ENCODE data around the gene NDOR1.

NDOR1 gene

DNA sequence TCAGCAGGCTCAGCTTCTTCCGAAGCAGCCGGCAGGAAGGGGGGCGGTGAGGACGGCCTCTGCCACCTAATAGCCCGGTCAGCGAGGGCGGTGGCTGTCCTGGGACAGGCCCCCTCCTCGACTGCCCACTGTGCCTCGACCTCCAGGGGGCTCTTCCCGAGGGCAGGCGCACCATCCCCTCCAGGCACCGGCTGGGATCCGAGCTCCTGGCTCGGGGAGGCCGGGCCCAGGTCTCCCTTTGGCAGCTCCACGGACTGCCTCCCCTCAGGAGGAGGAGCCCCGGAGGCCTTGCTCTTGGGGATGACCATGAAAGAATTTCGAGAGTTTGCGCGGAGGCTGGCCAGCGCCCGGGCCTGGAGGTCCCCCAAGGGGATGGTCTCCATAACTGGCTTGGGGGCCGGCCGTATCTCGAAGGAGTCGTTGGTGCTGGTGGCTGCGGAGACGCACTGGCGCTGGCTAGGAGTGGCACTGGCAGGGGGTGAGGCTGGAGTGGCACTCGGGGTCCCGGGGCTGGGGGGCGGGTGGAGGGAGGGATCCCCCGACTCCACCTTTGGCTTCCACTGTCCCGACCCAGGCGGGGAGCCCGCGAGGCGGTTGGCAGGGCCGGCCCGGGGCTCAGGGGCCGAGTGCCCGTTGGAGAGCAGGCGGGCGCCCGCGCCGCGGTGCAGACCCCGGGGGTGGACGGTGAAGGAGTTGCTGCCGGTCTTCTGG lies 5.9 kb upstream of the NDOR1 start:
- DNase-seq, result no peak

- peak; percentile 99 for DNase-seq
Observed at GRCh38 chr9:137200311-137201204, 4.9 kb upstream of the NDOR1 start, which contains the start of gene TPRN. TSS of gene TPRN (minus strand) at chr9:137200741. CDS start at chr9:137200711, 30 bp downstream.

GRCh38 chr9:137201205-137201868 lies 4.2 kb upstream of the NDOR1 start:
- no peak for DNase-seq

- no peak for DNase-seq
Observed at GRCh38 chr9:137202966-137203365, 2.5 kb upstream of the NDOR1 start.

DNA sequence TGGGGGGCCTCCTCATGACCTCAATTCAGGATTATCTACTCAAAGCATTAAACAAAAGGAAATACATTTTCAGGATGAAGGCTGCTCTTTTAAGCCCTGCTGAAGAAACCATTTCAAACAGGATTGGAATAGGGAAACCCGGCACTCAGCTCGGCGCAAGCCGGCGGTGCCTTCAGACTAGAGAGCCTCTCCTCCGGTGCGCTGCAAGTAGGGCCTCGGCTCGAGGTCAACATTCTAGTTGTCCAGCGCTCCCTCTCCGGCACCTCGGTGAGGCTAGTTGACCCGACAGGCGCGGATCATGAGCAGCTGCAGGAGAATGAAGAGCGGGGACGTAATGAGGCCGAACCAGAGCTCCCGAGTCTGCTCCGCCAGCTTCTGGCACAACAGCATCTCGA lies 772 bp upstream of the NDOR1 start:
- no peak for DNase-seq

DNA sequence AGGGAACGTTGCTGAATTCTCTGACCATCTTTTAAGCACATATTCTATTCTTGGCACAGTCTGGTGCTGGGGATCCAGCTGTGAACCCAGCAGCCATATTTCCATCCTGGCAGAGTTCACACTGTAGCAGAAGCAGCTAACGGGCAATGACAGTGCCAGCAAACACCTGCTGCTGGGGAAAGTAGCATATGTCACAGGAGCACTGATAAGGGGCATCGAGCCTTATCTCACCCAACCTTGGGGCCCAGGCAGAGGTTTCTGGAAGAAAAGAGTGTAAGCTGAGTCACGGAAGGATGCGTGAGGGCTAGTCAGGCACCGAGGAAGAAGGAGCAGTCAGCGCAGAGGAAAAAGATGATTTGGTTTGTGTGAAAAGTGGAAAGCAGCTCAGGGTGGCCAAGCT lies 1.1 kb downstream of the NDOR1 start:
- no peak for DNase-seq

- no peak for DNase-seq
Observed at GRCh38 chr9:137211532-137211931, 6.0 kb downstream of the NDOR1 start.

GRCh38 chr9:137212520-137212919 lies 7.0 kb downstream of the NDOR1 start:
- DNase-seq, result no peak

GRCh38 chr9:137213160-137214060 lies 7.9 kb downstream of the NDOR1 start:
- DNase-seq, result no peak

GRCh38 chr9:137214620-137215019 lies 9.1 kb downstream of the NDOR1 start:
- DNase-seq, result no peak

- DNase-seq, result no peak
Observed at GRCh38 chr9:137215196-137215986, 9.9 kb downstream of the NDOR1 start.

- no peak for DNase-seq
Observed at GRCh38 chr9:137216188-137216965, 10.9 kb downstream of the NDOR1 start.

DNA sequence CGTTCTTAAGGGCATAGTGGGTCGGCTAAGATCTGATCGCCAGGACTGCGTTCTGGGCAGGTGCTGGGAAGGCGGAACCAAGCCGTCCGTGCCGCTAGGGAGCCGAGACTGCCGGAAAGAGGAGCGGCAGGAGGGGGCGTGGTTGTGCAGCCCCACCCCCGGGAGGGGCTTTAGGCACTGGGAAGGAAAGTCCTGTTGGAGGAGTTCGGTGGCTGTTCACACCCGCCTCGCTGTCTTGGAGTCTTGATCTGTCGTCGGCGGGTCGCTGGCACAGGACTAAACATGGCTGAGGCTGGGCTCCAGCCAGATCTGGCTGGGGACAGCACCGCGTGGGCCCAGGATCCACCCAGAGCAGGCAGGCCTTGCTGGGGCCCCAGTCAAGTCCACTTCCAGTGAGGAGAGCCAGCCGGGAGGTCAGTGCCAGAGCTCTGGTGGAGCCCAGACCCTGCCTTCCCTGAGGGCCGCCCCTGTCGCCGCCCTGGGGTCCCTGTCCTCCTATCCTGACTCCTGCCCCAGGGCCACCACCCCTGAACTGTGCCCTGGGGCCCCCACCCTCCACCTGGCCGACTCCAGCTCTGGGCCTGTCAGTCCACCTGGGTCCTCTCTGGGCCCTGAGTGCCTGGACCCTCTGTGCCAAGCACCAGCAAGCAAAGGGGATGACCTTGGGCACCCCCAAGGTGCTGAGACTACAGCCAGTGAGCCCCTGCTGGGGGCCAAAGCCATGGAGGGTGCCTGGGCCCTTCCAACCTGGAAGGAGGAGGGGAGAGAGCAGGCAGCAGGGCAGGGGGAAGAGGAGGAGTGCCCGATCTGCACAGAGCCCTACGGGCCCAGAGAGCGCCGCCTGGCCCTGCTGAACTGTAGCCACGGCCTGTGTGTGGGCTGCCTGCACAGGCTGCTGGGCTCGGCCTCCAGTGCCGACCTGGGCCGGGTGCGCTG lies 12.0 kb downstream of the NDOR1 start:
- no peak for DNase-seq

- no peak for DNase-seq
Observed at GRCh38 chr9:137218212-137218753, 12.8 kb downstream of the NDOR1 start.

GRCh38 chr9:137218754-137219271 lies 13.3 kb downstream of the NDOR1 start:
- DNase-seq, result no peak

- no peak for DNase-seq
Observed at GRCh38 chr9:137219757-137220316, 14.3 kb downstream of the NDOR1 start.

- no peak for DNase-seq
Observed at GRCh38 chr9:137220317-137221094, 15.0 kb downstream of the NDOR1 start.

DNA sequence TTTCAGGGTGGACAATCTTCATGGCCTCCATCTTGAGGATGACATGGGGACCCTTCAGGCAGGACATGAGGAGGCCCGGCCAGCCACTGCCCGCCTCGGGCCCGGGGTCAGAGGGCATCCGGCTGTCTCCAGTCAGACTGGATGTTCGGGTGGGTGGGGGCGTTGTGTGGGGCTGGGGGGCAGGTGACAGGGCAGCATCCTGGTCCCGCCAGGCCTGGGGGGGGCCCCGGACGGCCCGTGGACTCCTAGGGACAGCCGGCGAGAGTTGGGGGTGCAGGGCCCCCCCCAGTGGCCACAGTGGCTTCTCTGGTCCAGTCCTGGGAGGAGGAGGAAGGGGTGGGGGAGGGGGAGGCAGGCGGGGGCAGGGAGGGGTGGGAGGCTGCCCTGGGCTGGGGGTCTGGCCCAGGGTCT lies 15.6 kb downstream of the NDOR1 start:
- no peak for DNase-seq
